CD4-positive, alpha-beta T cell treated with Interleukin-1 beta for 1 hour (primary cell): Measurements from ENCODE around the gene TMEM208.
A peak's percentile ranks its signal among the peaks of the same experiment; 100 is the strongest.

Source experiments
- DNase-seq, 2 donors: peaks; one replicate each; pipeline ENCODE4 v3.0.0-alpha.2; 2020 to 2022

TMEM208 gene

DNA sequence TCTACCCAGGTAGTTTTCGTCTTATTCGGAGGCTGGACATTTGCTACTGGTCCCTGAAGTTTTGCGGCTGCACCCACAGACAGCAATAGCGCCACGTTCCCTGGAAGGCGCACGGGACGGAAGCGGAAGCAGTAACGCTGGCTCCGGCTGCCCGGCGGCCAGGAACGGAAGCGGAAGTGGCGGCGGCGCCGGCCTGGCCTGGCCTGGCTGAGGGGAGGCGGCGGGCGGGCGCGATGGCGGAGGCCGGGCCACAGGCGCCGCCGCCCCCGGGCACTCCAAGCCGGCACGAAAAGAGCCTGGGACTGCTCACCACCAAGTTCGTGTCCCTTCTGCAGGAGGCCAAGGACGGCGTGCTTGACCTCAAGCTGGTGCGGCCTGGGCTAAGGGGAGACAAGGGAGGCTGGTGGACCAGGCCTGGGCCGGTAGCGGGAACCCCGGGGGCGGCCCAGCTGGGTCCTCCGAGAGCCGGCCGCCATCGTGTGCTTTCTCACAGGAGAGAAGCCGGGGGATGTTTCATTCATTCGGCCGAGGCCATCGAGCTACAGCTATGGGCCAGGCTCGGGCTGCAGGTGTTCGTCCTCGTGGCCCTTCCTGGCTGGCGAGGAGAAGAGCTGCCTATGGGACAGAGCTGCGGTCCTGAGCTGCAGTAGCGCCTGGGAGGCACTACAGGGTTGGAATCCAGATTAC lies 34.8 kb upstream of the TMEM208 start, which contains the start of gene E2F4:
TSS of gene E2F4 (plus strand) at position 161 of the 687 bp plus-strand sequence. CDS start at position 234, 73 bp downstream.
- peak; percentile 87 to 88 for DNase-seq

DNA sequence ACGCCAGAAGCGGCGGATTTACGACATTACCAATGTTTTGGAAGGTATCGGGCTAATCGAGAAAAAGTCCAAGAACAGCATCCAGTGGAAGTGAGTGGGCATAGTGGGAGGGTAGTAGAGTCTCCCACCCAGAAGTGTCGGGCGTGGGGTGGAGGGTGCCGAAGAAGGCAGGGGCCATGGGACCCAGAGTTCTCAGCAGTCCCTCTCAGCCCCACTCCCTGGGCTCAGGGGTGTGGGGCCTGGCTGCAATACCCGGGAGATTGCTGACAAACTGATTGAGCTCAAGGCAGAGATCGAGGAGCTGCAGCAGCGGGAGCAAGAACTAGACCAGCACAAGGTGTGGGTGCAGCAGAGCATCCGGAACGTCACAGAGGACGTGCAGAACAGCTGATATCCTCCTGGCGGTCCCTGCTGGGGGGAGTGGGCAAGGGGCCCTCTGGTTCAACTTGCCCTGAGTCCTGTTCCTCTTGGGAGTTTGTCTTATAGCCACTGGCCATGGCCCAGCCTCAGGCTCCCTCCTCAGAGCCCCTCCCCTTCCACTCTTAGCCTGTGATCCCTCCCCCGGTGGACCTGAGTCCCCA lies 34.1 kb upstream of the TMEM208 start:
- DNase-seq, result no peak

DNA sequence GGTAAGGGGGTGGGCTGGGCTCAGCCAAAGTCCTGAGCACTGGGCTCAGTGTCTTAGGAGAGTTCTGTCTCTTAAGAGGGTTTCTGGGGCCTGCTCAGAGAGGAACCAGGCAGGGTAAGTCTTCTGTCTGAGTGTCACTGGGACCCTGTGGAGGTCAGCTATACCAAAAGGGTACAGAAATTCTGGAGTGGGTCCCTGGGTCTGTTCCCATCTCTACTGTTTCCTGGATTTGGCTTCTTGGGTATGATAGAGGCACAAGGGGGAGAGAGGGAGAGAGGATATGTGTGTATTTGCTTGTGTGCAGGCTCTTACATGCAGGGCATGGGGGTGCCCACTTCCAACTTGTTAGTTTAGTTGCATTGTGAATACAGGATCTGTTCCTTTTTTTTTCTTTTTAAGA lies 33.4 kb upstream of the TMEM208 start:
- no peak for DNase-seq

DNA sequence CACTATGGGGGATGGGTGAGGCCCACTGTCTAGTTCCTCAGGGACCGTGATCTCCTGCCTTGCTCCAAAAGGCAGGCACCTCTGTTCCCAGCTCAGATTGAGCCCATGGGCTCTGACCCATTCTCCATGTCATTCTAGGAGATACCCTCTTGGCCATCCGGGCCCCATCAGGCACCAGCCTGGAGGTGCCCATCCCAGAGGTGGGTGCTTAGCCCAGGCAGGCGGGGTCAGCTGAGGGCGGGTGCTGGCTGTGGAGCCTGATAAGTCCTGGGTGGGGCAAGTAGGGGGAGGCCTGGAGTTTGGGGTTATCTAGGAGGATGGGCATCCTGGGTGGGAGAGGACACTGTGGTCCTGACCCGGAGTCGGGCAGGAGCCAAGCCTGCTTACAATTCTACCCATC lies 32.7 kb upstream of the TMEM208 start:
- no peak for DNase-seq

DNA sequence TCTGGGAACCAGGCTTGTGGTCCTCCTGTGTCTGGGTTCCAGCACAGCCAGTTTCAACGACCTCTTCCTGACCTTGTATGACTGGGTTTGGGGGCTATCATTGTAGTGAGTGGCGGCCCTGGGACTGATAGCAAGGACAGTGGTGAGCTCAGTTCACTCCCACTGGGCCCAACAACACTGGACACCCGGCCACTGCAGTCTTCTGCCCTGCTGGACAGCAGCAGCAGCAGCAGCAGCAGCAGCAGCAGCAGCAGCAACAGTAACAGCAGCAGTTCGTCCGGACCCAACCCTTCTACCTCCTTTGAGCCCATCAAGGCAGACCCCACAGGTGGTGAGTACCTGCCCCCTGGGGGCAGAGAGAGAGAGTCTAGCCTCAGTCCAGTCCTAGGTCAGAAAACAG lies 31.3 kb upstream of the TMEM208 start:
- no peak for DNase-seq

DNA sequence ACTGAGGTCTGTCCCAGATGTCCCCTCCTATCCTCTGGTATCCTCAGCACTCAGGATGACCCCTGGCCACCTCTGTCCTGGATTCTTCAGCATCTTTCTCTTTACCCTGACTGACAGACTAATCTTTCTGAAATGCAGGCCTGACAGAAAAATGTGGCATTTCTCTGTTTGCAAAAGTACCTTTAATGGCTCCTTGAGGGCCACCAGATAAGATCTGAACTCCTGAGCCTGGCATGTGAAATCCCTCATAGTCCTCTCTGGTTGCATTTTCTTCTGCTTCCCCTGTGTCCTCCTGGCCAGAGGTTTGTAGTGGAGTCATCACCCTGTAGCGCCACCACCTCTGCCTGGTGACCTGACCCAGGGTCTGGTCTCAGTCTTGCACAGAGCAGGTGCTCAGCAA lies 30.0 kb upstream of the TMEM208 start:
- DNase-seq, result no peak

DNA sequence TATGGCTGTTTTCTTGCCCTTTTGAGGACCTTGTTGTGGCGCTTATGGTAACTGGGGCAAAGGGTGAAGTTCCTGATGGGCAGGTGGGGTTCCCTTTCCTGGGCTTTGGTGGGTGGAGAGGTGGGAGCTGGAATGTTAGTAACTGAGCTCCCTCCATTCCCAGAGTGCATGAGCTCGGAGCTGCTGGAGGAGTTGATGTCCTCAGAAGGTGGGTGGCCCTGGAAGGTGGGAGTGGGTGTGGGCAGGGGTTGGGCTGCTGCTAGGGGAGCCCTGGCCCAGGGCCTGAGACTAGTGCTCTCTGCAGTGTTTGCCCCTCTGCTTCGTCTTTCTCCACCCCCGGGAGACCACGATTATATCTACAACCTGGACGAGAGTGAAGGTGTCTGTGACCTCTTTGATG lies 29.2 kb upstream of the TMEM208 start:
- DNase-seq, result no peak

DNA sequence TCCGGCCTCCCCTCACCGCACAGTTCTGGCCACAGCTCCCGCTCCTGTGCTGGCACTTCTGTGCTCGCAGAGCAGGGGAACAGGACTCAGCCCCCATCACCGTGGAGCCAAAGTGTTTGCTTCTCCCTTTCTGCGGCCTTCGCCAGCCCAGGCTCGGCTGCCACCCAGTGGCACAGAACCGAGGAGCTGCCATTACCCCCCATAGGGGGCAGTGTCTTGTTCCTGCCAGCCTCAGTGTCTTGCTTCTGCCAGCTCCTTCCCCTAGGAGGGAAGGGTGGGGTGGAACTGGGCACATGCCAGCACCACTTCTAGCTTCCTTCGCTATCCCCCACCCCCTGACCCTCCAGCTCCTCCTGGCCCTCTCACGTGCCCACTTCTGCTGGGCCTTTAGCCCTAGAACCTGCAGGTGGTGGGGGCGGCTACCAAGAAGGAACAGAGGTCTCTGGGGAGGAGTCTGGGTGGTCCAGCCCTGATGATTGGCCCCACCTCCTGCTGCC lies 28.6 kb upstream of the TMEM208 start:
- DNase-seq, result peak; percentile 36 to 37

DNA sequence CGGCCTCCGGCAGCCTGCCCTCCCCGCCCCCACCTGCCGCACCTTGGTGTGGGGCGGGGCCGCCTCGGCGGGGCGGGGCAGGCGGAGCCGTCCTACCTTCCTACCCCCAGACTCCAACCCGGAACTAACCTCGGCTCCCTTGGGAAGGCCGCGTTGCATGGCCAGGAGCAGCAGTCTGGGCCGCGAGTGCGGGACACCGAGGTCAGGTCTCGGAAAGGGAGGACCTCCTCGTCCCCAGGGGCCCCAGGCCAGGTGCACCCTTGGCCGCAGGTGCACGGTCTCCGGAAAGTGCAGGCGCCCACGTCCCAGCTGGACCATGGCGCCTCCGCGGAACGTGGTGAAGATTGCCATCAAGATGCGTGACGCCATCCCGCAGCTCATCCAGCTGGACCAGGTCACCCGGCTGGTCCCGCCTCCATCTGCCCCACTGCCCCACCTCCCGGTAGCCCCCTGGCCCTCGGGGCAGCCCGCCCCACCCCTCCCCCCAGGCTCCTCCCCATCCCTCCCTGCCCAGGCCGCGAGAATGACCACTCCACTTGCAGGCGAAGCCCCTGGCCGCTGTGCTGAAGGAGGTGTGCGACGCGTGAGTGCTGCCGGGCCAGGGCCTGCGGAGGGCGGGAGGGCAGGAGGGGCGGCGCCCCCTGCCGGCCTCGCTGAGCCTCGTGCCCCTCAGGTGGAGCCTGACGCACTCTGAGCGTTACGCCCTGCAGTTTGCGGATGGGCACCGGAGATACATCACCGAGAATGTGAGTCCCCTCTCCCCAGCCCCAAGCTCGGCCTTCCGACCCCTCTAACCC lies 27.7 kb upstream of the TMEM208 start, which contains the start of gene ELMO3:
TSS of gene ELMO3 (plus strand) at position 121 of the 797 bp plus-strand sequence. CDS start at position 317, 196 bp downstream.
- DNase-seq, result no peak

DNA sequence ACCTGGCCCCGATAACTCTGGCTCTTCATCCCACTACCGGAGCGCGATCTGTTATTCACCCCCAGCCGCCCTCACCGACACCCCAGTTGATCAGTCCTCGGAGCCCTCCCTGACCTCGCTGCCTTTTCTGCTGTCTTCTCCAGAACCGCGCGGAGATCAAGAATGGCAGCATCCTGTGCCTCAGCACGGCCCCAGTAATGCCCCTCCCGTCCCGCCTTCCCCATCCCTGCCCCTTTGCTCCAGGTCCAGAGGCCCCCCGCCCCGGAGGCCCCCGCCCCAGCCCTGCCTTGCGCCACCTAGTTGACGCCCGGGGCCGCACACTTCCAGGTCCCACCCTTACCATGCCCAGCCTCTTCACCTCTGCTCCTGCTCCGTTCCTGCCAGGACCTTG lies 27.1 kb upstream of the TMEM208 start:
- no peak for DNase-seq

DNA sequence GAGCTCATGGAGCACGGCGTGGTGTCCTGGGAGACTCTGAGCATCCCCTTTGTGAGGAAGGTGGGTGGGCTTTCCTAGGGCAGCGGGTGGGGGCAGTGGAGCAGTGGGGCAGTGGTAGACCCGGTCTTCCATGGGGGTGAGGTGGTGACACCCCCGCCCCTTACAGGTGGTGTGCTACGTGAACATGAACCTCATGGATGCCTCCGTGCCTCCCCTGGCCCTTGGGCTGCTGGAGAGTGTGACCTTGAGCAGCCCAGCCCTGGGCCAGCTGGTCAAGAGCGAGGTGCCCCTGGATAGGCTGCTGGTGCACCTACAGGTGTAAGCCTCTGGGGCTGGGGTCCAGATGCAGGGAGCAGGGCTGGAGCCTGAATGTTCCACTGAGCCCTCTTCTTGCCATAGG lies 26.4 kb upstream of the TMEM208 start:
- DNase-seq, result no peak

DNA sequence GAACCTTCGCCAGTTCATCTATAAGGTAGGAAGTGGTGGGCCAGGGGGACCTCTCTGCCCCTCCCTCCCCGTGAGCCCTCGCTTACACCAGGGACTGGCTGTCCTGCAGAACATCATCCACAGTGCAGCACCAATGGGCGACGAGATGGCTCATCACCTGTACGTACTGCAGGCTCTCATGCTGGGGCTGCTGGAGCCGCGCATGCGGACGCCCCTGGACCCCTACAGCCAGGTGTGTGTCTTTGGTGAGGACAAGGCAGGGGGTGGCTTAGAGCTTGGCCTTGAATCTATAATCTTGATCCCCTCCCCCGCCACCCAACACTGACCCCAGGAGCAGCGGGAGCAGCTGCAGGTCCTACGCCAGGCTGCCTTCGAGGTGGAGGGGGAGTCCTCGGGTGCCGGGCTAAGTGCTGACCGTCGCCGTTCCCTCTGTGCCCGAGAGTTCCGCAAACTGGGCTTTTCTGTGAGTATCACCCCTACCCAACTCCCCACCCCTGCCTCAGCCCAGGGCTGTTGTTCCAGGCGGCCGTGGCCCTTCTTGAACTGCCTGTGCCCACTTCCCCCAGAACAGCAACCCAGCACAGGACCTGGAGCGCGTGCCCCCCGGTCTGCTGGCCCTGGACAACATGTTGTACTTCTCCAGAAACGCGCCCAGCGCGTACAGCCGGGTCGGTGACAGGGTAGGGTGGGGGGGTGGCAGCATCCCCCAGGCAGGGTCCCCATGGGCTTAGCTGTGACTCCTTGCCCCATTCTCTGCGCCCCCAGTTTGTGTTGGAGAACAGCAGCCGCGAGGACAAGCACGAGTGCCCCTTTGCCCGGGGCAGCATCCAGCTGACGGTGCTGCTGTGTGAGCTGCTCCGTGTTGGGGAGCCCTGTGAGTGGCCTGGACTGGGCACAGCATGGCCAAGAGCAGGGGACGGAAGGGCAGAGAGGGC lies 25.3 kb upstream of the TMEM208 start:
- no peak for DNase-seq

DNA sequence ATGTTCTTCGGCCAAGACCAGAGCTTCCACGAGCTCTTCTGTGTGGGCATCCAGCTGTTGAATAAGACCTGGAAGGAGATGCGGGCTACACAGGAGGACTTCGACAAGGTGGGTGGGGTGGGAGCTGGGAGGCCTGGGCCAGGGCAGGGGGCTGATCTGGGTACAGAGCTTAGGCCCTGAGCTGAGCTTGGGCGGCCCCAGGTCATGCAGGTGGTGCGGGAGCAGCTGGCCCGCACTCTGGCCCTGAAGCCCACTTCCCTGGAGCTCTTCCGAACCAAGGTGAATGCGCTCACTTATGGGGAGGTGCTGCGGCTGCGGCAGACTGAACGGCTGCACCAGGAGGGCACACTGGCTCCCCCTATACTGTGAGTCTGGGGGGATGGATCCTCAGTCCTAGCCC lies 24.5 kb upstream of the TMEM208 start:
- no peak for DNase-seq

DNA sequence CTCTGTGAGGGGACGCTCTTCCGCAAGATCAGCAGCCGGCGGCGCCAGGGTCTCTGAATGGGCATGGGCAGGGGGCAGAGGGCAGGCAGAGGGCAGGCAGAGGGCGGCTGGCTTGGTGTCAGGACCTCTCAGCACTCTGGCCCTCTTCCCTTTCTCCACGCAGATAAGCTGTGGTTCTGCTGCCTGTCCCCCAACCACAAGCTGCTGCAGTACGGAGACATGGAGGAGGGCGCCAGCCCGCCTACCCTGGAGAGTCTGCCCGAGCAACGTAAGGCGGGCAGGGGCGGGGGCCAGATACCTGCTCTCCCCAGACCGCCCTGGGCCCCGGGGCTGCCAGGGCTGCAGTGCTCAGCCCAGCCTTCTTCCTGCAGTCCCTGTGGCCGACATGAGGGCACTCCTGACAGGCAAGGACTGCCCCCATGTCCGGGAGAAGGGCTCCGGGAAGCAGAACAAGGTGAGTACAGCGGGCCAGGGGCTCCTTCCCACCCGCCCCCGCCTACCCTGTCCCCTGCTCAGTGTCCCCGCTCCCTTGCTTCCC lies 23.9 kb upstream of the TMEM208 start:
- DNase-seq, result no peak

DNA sequence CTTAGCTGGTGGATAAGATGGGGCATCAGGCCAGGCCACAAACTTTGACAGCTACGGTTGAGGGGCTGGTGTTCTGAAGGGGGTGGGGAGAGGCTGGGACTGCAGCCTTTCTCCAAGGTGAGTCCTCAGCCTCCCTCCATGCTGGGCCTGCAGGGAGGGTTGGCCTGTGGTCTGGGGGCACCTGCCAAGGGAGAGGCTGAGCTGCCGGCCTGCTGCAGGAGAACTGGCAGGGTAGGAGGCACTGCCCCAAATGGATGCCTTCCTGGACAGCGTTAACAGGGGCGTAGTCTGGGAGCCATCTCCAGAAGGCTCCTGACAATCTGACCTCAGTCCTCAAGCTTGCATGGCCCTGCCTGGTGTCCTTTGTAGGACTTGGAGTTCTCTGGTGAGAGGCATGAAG lies 22.9 kb upstream of the TMEM208 start:
- no peak for DNase-seq

DNA sequence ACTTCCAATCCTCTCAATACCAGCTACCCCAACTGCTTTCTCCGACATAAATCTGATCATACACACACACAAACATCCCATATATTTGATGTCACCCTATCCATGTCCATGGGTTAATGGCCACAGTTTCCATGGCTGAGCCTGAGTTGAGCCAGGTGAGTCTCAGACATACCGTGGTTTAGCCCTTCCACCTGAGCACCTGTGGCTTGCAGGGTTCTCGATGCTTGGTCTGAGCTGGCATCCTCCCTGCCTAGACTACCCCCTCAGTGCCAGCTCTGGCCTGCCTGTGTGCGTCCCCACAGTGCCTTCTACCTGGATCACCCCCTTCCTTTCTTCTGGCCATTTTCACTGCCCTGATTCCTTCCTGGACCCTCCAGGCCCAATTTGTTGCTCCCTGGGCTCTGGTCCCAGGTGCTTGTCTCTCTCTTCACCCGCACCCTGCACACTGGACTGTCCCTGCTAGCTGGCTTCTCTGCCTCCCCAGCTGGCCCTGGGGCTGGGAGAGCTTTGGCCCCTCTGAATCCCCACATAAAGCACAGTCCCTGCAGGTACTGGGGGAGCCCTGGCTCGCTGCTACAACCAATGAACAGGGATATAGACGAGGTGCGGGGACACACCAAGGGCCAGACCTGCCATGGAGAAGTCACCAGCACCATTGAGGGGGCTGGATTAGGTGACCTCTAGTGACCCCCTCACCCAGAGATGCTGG lies 20.6 kb upstream of the TMEM208 start:
- DNase-seq, result no peak

DNA sequence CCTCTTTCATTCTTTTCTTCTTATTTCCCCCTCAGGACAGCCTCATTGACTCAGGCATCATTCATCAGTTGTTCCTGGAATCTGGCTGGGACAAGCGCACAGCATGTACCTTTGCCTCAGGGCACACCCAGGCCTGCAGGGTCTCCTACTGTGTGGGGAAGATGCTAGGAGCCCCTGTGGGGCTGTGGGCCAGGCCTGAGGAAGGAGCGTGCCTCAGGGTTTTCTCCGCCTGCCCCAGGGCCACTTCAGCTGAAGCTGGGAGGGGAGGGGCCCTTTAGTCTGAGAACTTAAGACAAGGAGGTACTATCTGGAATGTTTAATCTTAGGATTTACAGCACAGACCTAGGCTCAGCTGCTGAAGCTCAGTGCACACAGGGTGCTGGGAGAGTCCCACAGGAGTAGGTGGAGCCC lies 20.1 kb upstream of the TMEM208 start:
- DNase-seq, result no peak

DNA sequence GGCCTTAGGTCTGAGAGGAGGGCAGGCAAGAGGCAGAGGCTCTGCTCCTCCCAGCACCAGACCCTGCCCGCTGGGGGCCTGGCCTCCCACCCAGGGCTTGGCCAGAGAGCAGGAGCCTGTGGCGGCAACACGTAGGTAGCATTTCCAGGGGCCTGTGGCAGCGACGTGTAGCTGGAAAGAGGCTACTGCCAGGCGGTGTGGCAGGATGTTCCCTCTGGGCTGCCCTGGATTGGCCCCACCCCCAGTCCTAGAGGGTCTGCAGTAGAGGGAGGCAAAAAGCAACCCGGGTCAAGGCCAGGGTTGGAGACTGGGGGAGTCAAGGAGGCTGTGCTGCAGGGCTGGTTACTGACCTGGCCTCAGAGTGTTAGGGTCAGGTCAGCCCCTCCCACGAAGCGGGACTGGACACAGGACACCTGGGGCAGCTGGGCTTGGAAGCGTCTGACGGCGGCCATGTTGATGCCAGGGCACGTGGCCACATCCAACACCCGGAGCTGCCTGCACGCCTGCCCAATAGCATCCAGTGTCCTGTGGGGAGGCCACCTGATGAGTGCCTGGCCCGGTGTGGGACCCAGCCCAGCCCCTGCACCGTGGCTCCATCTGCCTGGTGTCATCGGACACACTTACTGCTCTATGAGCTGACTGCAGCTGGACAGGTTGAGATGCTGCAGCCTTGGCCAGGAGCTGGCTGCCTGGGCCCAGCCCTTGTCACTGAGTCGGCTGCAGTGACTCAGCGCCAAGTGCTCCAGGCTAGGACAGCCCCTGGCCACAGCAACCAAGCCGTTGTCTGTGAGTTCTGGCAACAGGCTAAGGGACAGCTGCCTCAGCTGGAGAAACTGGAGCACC lies 19.5 kb upstream of the TMEM208 start:
- DNase-seq, result no peak

DNA sequence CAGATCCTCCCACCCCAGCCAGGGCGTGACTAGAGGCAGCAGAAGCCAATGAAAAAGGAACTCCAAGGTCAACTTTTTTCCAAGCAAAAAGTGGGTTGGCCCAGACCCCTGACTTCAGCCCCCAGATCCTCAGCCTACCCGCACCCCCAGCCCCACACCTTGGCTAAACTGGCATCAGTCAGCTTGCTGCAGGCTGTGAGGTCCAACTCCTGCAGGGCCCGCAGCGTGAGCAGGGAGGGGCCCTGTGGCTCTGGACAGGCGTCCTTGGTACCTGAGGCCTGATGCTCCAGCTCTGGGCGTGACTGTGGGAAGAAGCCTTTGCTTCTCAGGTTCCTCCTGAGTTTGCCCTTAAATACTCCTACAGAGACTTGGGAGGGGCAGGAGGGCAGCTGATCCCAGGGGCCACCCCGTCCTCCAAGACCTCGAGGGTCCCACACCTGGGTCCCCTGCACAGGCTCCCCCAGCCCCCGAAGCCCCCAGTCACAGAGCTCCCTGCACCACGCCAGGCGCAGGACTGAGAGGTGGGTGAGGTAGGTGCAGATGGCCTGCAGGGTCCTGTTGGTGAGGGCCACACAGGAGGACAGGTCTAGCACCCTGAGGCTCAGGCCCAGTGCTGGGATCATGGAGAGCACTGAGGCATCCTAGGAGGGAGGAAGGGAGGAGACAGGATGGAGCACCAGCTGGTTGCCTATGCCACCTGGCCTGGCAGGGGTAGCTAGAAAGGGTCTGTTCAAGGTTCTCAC lies 18.6 kb upstream of the TMEM208 start:
- no peak for DNase-seq

DNA sequence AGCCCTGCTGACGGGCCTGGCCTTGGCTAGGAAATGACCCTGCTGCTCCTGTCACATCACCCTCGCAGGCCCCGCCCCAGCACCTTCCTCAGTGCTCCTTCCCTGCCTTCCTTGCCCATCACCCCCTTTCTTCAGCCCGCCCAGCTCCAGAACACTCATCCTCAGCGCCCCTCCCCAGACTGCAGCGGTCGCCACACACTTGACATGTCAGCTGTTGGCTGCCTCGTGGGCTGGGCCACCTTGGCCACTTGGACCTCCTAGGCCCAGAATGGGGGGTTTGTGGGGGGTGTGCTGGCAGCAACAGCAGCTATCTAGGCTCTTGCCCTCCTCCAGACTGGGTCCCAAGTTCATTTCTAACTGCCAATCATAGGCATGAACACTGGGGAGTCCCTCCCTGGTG lies 17.4 kb upstream of the TMEM208 start:
- DNase-seq, result no peak
